H9 (cell line): ENCODE results near the gene GLRX. TPM values are rescaled to one million over a fixed set of nuclear protein-coding genes. Genes with fewer than 3 reads are reported as not detected.

ENCODE experiments used
- DNase-seq: peaks from one replicate; pipeline ENCODE4 v3.0.0-alpha.2; 2017
- H2AFZ ChIP-seq: one replicate; pipeline ENCODE4 v1.6.1; 2013; ENCODE audit warnings: mild to moderate bottlenecking, low read length, control low read depth, moderate library complexity
- H2AK5ac ChIP-seq: 2 replicates; pipeline ENCODE4 v1.6.1; 2013; ENCODE audit warnings: low read length, control low read depth, mixed read lengths; ENCODE audit not compliant: insufficient read length
- H2BK120ac ChIP-seq: one replicate; pipeline ENCODE4 v1.6.1; 2013; ENCODE audit warnings: low read depth, mild to moderate bottlenecking, low read length, control low read depth, inconsistent platforms; ENCODE audit not compliant: poor library complexity, severe bottlenecking
- H2BK12ac ChIP-seq: 2 replicates; pipeline ENCODE4 v1.6.1; 2013; ENCODE audit warnings: low read length, control low read depth, mixed read lengths, low read depth; ENCODE audit not compliant: insufficient read length
- H2BK15ac ChIP-seq: 2 replicates; pipeline ENCODE4 v1.6.1; 2013; ENCODE audit warnings: low read depth, low read length, control low read depth
- H2BK20ac ChIP-seq: one replicate; pipeline ENCODE4 v1.6.1; 2013; ENCODE audit warnings: low read depth, mild to moderate bottlenecking, low read length, control low read depth, inconsistent platforms; ENCODE audit not compliant: poor library complexity, severe bottlenecking
- H2BK5ac ChIP-seq: 2 replicates; pipeline ENCODE4 v1.6.1; 2013; ENCODE audit warnings: low read length, control low read depth, mixed read lengths; ENCODE audit not compliant: insufficient read length
- H3K14ac ChIP-seq: 2 replicates; pipeline ENCODE4 v1.6.1; 2013; ENCODE audit warnings: low read length, control low read depth; ENCODE audit not compliant: insufficient read depth
- H3K18ac ChIP-seq: 2 replicates; pipeline ENCODE4 v1.6.1; 2013; ENCODE audit warnings: low read depth, mild to moderate bottlenecking, mixed read lengths, low read length, control low read depth; ENCODE audit not compliant: insufficient read length
- H3K23ac ChIP-seq: 2 replicates; pipeline ENCODE4 v1.6.1; 2013; ENCODE audit warnings: low read length, control low read depth, mixed read lengths, low read depth; ENCODE audit not compliant: insufficient read length
- H3K23me2 ChIP-seq: 2 replicates; pipeline ENCODE4 v1.6.1; 2013; ENCODE audit warnings: low read depth, mild to moderate bottlenecking, mixed read lengths, low read length, control low read depth; ENCODE audit not compliant: insufficient read length, poor library complexity, severe bottlenecking
- H3K27ac ChIP-seq: 2 replicates; pipeline ENCODE4 v1.5.1; 2013; ENCODE audit warnings: low read length, control low read depth, mixed read lengths, low read depth; ENCODE audit not compliant: insufficient read length
- H3K27me3 ChIP-seq: 2 replicates; pipeline ENCODE4 v1.6.1; 2013; ENCODE audit warnings: low read length, control low read depth, inconsistent platforms; ENCODE audit not compliant: insufficient read depth
- H3K4ac ChIP-seq: 2 replicates; pipeline ENCODE4 v1.6.1; 2013; ENCODE audit warnings: low read depth, mild to moderate bottlenecking, control low read depth, inconsistent platforms, low read length, moderate library complexity
- H3K4me1 ChIP-seq: 2 replicates; pipeline ENCODE4 v1.6.1; 2013; ENCODE audit warnings: low read length, control low read depth, inconsistent platforms; ENCODE audit not compliant: insufficient read depth
- H3K4me2 ChIP-seq: 2 replicates; pipeline ENCODE4 v1.6.1; 2013; ENCODE audit warnings: low read length, control low read depth, mixed read lengths; ENCODE audit not compliant: insufficient read length, insufficient read depth
- H3K56ac ChIP-seq: 2 replicates; pipeline ENCODE4 v1.6.1; 2013; ENCODE audit warnings: low read depth, mild to moderate bottlenecking, mixed read lengths, low read length, control low read depth; ENCODE audit not compliant: insufficient read length
- H3K79me1 ChIP-seq: 2 replicates; pipeline ENCODE4 v1.6.1; 2013; ENCODE audit warnings: low read depth, mild to moderate bottlenecking, moderate library complexity, low read length, control low read depth, inconsistent platforms; ENCODE audit not compliant: insufficient read depth, poor library complexity, severe bottlenecking
- H3K79me2 ChIP-seq: 2 replicates; pipeline ENCODE4 v1.6.1; 2013; ENCODE audit warnings: low read length, control low read depth, inconsistent platforms; ENCODE audit not compliant: insufficient read depth
- H3K9ac ChIP-seq: 2 replicates; pipeline ENCODE4 v1.6.1; 2013; ENCODE audit warnings: low read length, control low read depth, mixed read lengths; ENCODE audit not compliant: insufficient read length; ENCODE audit errors: extremely low read depth
- H3K9me3 ChIP-seq: one replicate; pipeline ENCODE4 v1.6.1; 2013; ENCODE audit warnings: low read depth, low read length, inconsistent platforms; ENCODE audit not compliant: control insufficient read depth
- H3T11ph ChIP-seq: one replicate; pipeline ENCODE4 v1.6.1; 2013; ENCODE audit warnings: mild to moderate bottlenecking, low read length, control low read depth, inconsistent platforms
- H4K20me1 ChIP-seq: one replicate; pipeline ENCODE4 v1.6.1; 2013; ENCODE audit not compliant: control insufficient read depth, insufficient read length, insufficient read depth
- H4K5ac ChIP-seq: 2 replicates; pipeline ENCODE4 v1.6.1; 2013; ENCODE audit warnings: low read depth, mild to moderate bottlenecking, mixed read lengths, low read length, control low read depth; ENCODE audit not compliant: insufficient read length
- H4K8ac ChIP-seq: replicated peaks from 2 replicates; pipeline ENCODE4 v1.6.1; 2013; ENCODE audit warnings: low read length, control low read depth, mixed read lengths, low read depth; ENCODE audit not compliant: insufficient read length
- H4K91ac ChIP-seq: 2 replicates; pipeline ENCODE4 v1.6.1; 2013; ENCODE audit warnings: low read depth, mild to moderate bottlenecking, moderate library complexity, mixed read lengths, low read length, control low read depth; ENCODE audit not compliant: insufficient read length
- H3K27ac Mint-ChIP-seq, 3 experiments: 2 replicates in 2 of 3; 3 replicates in 1 of 3; pipeline ENCODE4 v1.8.0; 2020 to 2021; ENCODE audit warnings: mixed read lengths in 3 of 3, mild to moderate bottlenecking in 1 of 3, moderate library complexity in 1 of 3
- H3K27me3 Mint-ChIP-seq: 2 replicates; pipeline ENCODE4 v1.8.0; 2021; ENCODE audit warnings: low read depth, mild to moderate bottlenecking, moderate library complexity, mixed read lengths
- H3K36me3 Mint-ChIP-seq, 3 experiments: 2 replicates in 2 of 3; 3 replicates in 1 of 3; pipeline ENCODE4 v1.8.0; 2020 to 2021; ENCODE audit warnings: low read depth in 3 of 3, mixed read lengths in 3 of 3; ENCODE audit not compliant: insufficient read depth in 1 of 3
- H3K4me1 Mint-ChIP-seq, 2 experiments: 2 replicates each; pipeline ENCODE4 v1.8.0; 2020; ENCODE audit warnings: mixed read lengths in 2 of 2
- H3K4me3 Mint-ChIP-seq, 2 experiments: 2 replicates in 1 of 2; 3 replicates in 1 of 2; pipeline ENCODE4 v1.8.0; 2020 to 2021; ENCODE audit warnings: mild to moderate bottlenecking in 2 of 2, mixed read lengths in 2 of 2, moderate library complexity in 1 of 2
- H3K9me3 Mint-ChIP-seq, 2 experiments: 2 replicates in 1 of 2; 3 replicates in 1 of 2; pipeline ENCODE4 v1.8.0; 2020; ENCODE audit warnings: mild to moderate bottlenecking in 2 of 2, mixed read lengths in 2 of 2, moderate library complexity in 1 of 2
- WGBS: extraction: QIAGEN DNeasy Blood & Tissue Kit; methylation state at CpG from one replicate; pipeline ENCODE4 v1.1.7; 2013; ENCODE audit warnings: missing lambda C conversion rate, low lambda C conversion rate, mixed read lengths; ENCODE audit not compliant: insufficient read length; ENCODE audit errors: extremely low coverage; 5-methylcytosine and 5-hydroxymethylcytosine counted together
- total RNA-seq: library from RNA; stranded (reverse); gene quantifications from 2 replicates; pipeline ENCODE4 v1.2.1, GENCODE V29; 2021
- TF ChIP-seq, protein P1 (sequence below): fragments of 200-600 bp; sonication (generic); conservative IDR thresholded peaks from 3 replicates; pipeline ENCODE4 v1.8.0; 2021; ENCODE audit warnings: antibody characterized with exemption, mild to moderate bottlenecking

The GLRX gene
- total RNA-seq, 1 experiment from 2014 or later, result 13.8 TPM

DNA sequence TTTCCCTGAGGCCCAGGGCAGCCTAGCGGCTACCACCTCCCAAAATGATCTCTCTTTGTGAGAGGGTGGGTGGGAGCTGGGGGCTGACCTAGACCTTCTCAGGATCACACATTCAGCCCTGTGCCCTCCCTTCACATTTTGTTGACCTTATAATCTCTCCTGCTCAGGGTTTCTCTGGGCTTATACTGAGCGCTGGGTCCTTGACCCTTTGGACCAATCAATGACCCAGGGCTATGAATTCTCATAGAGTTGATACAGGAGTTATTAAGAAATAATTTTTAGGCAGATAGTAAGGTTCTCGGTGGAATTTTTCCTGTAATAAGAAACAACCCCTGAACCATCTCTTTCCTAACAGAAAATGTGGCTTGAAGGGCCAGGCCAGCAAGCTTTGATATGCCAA, 22.0 kb downstream of the GLRX start:
- no peaks in the 10 kb centered on the region for H3K9me3 ChIP-seq
- H3K4ac ChIP-seq, result no peak overlapping the region
- Mint-ChIP-seq H3K4me3 (no peak overlapping the region), H3K4me1 (no peaks in the 10 kb centered on the region), H3K9me3 (no peaks in the 10 kb centered on the region), H3K27me3 (no peaks in the 10 kb centered on the region), H3K27ac (no peak overlapping the region; a peak in 1 of 7 replicates), H3K36me3 (no peaks in the 10 kb centered on the region)
- no peaks in the 10 kb centered on the region for H3K27me3 ChIP-seq
- no peak overlapping the region for H3K14ac ChIP-seq
- no peak overlapping the region for H4K5ac ChIP-seq
- no peaks in the 10 kb centered on the region for H3K23me2 ChIP-seq
- H2BK12ac ChIP-seq, result no peak overlapping the region
- no peaks in the 10 kb centered on the region for H3K79me2 ChIP-seq
- H4K91ac ChIP-seq, result no peak overlapping the region
- H2AK5ac ChIP-seq, result no peak overlapping the region
- no peak overlapping the region for H3K23ac ChIP-seq
- H4K20me1 ChIP-seq, result no peaks in the 10 kb centered on the region
- no peak overlapping the region for H3K56ac ChIP-seq
- no CpG with 5 or more reads among the region's 3 CpGs for WGBS
- H3K27ac ChIP-seq, result no peak overlapping the region
- no peaks in the 10 kb centered on the region for H3K4me1 ChIP-seq
- TF ChIP-seq, protein P1, sequence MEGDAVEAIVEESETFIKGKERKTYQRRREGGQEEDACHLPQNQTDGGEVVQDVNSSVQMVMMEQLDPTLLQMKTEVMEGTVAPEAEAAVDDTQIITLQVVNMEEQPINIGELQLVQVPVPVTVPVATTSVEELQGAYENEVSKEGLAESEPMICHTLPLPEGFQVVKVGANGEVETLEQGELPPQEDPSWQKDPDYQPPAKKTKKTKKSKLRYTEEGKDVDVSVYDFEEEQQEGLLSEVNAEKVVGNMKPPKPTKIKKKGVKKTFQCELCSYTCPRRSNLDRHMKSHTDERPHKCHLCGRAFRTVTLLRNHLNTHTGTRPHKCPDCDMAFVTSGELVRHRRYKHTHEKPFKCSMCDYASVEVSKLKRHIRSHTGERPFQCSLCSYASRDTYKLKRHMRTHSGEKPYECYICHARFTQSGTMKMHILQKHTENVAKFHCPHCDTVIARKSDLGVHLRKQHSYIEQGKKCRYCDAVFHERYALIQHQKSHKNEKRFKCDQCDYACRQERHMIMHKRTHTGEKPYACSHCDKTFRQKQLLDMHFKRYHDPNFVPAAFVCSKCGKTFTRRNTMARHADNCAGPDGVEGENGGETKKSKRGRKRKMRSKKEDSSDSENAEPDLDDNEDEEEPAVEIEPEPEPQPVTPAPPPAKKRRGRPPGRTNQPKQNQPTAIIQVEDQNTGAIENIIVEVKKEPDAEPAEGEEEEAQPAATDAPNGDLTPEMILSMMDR, result no peak
- no peak overlapping the region for H3K4me2 ChIP-seq
- H2BK20ac ChIP-seq, result no peak overlapping the region
- H4K8ac ChIP-seq, result no peak overlapping the region
- no peak overlapping the region for H2BK5ac ChIP-seq
- H3K9ac ChIP-seq, result no peak overlapping the region
- H2AFZ ChIP-seq, result no peak overlapping the region
- no peak overlapping the region for H2BK120ac ChIP-seq
- DNase-seq, result no peak
- no peaks in the 10 kb centered on the region for H3K79me1 ChIP-seq
- no peak overlapping the region for H2BK15ac ChIP-seq
- H3T11ph ChIP-seq, result no peak overlapping the region
- H3K18ac ChIP-seq, result no peak overlapping the region
